Measurements from ENCODE around the gene PSMA5.
A peak's percentile ranks its signal among the peaks of the same experiment; 100 is the strongest.

The PSMA5 gene

GRCh38 chr1:109425391-109426280 lies 612 bp downstream of the PSMA5 start:
- Histone ChIP-seq H3K27me3 (ENCODE audit: control insufficient read depth, insufficient read depth, low read length) (no peaks in the 10 kb centered on the region), H3K36me3 (ENCODE audit: control insufficient read depth, insufficient read depth, low read length) (no peaks in the 10 kb centered on the region), H3K9me3 (ENCODE audit: control insufficient read depth, low read length) (no peaks in the 10 kb centered on the region), H3K9ac (ENCODE audit: low read length) (peak overlapping the region; percentile 77), H3K4me1 (ENCODE audit: control insufficient read depth, insufficient read depth, low read length) (peaks cover 9% of the 10 kb centered on the region), H3K4me3 (ENCODE audit: low read length) (peak overlapping the region; percentile 89)

- Histone ChIP-seq H3K36me3 (ENCODE audit: control insufficient read depth, insufficient read depth, low read length) (no peaks in the 10 kb centered on the region), H3K9ac (ENCODE audit: low read length) (no peak overlapping the region), H3K4me3 (ENCODE audit: low read length) (no peak overlapping the region), H3K9me3 (ENCODE audit: control insufficient read depth, low read length) (no peaks in the 10 kb centered on the region), H3K27me3 (ENCODE audit: control insufficient read depth, insufficient read depth, low read length) (no peaks in the 10 kb centered on the region), H3K4me1 (ENCODE audit: control insufficient read depth, insufficient read depth, low read length) (peaks cover 9% of the 10 kb centered on the region)
Observed at GRCh38 chr1:109423498-109423897, 2.8 kb downstream of the PSMA5 start.

- no peaks in the 10 kb centered on the region for H3K36me3 ChIP-seq (ENCODE audit: control insufficient read depth, insufficient read depth, low read length)
- H3K4me3 ChIP-seq (ENCODE audit: low read length), result no peak overlapping the region
- H3K9me3 ChIP-seq (ENCODE audit: control insufficient read depth, low read length), result no peaks in the 10 kb centered on the region
- H3K4me1 ChIP-seq (ENCODE audit: control insufficient read depth, insufficient read depth, low read length), result no peaks in the 10 kb centered on the region
- H3K27me3 ChIP-seq (ENCODE audit: control insufficient read depth, insufficient read depth, low read length), result no peaks in the 10 kb centered on the region
- H3K9ac ChIP-seq (ENCODE audit: low read length), result no peak overlapping the region
Observed at GRCh38 chr1:109412551-109412950, 13.7 kb downstream of the PSMA5 start.

- Histone ChIP-seq H3K4me1 (ENCODE audit: control insufficient read depth, insufficient read depth, low read length) (no peaks in the 10 kb centered on the region), H3K27me3 (ENCODE audit: control insufficient read depth, insufficient read depth, low read length) (no peaks in the 10 kb centered on the region), H3K9me3 (ENCODE audit: control insufficient read depth, low read length) (no peaks in the 10 kb centered on the region), H3K9ac (ENCODE audit: low read length) (no peak overlapping the region), H3K4me3 (ENCODE audit: low read length) (no peak overlapping the region), H3K36me3 (ENCODE audit: control insufficient read depth, insufficient read depth, low read length) (no peaks in the 10 kb centered on the region)
Observed at GRCh38 chr1:109404838-109405237, 21.4 kb downstream of the PSMA5 start.

- Histone ChIP-seq H3K4me3 (ENCODE audit: low read length) (no peak overlapping the region), H3K9ac (ENCODE audit: low read length) (no peak overlapping the region), H3K4me1 (ENCODE audit: control insufficient read depth, insufficient read depth, low read length) (peaks cover 13% of the 10 kb centered on the region), H3K36me3 (ENCODE audit: control insufficient read depth, insufficient read depth, low read length) (no peaks in the 10 kb centered on the region), H3K9me3 (ENCODE audit: control insufficient read depth, low read length) (no peaks in the 10 kb centered on the region), H3K27me3 (ENCODE audit: control insufficient read depth, insufficient read depth, low read length) (no peaks in the 10 kb centered on the region)
Observed at GRCh38 chr1:109402025-109402424, 24.2 kb downstream of the PSMA5 start.

GRCh38 chr1:109400035-109400655 lies 26.1 kb downstream of the PSMA5 start:
- H3K9ac ChIP-seq (ENCODE audit: low read length), result no peak overlapping the region
- H3K4me1 ChIP-seq (ENCODE audit: control insufficient read depth, insufficient read depth, low read length), result peaks cover 30% of the 10 kb centered on the region
- no peaks in the 10 kb centered on the region for H3K36me3 ChIP-seq (ENCODE audit: control insufficient read depth, insufficient read depth, low read length)
- no peak overlapping the region for H3K4me3 ChIP-seq (ENCODE audit: low read length)
- H3K27me3 ChIP-seq (ENCODE audit: control insufficient read depth, insufficient read depth, low read length), result no peaks in the 10 kb centered on the region
- no peaks in the 10 kb centered on the region for H3K9me3 ChIP-seq (ENCODE audit: control insufficient read depth, low read length)

- Histone ChIP-seq H3K27me3 (ENCODE audit: control insufficient read depth, insufficient read depth, low read length) (no peaks in the 10 kb centered on the region), H3K36me3 (ENCODE audit: control insufficient read depth, insufficient read depth, low read length) (no peaks in the 10 kb centered on the region), H3K4me1 (ENCODE audit: control insufficient read depth, insufficient read depth, low read length) (peaks cover 30% of the 10 kb centered on the region), H3K9ac (ENCODE audit: low read length) (no peak overlapping the region), H3K9me3 (ENCODE audit: control insufficient read depth, low read length) (no peaks in the 10 kb centered on the region), H3K4me3 (ENCODE audit: low read length) (no peak overlapping the region)
Observed at GRCh38 chr1:109399326-109399957, 26.8 kb downstream of the PSMA5 start.

- Histone ChIP-seq H3K9ac (ENCODE audit: low read length) (peak overlapping the region; percentile 65), H3K4me3 (ENCODE audit: low read length) (peak overlapping the region; percentile 65), H3K9me3 (ENCODE audit: control insufficient read depth, low read length) (no peaks in the 10 kb centered on the region), H3K36me3 (ENCODE audit: control insufficient read depth, insufficient read depth, low read length) (no peaks in the 10 kb centered on the region), H3K4me1 (ENCODE audit: control insufficient read depth, insufficient read depth, low read length) (peaks cover 30% of the 10 kb centered on the region), H3K27me3 (ENCODE audit: control insufficient read depth, insufficient read depth, low read length) (no peaks in the 10 kb centered on the region)
Observed at GRCh38 chr1:109398343-109399225, 27.7 kb downstream of the PSMA5 start.

- H3K27me3 ChIP-seq (ENCODE audit: control insufficient read depth, insufficient read depth, low read length), result no peaks in the 10 kb centered on the region
- peaks cover 37% of the 10 kb centered on the region for H3K4me1 ChIP-seq (ENCODE audit: control insufficient read depth, insufficient read depth, low read length)
- peak within 1 kb of the TSS; percentile 65 for H3K4me3 ChIP-seq (ENCODE audit: low read length)
- H3K36me3 ChIP-seq (ENCODE audit: control insufficient read depth, insufficient read depth, low read length), result no peaks in the 10 kb centered on the region
- no peaks in the 10 kb centered on the region for H3K9me3 ChIP-seq (ENCODE audit: control insufficient read depth, low read length)
- H3K9ac ChIP-seq (ENCODE audit: low read length), result peak within 1 kb of the TSS; percentile 65
Observed at GRCh38 chr1:109397581-109398342, 28.5 kb downstream of the PSMA5 start, which contains the start of gene SORT1. TSS of gene SORT1 (minus strand) at chr1:109397918. CDS start at chr1:109397892, 26 bp downstream.

- Histone ChIP-seq H3K4me1 (ENCODE audit: control insufficient read depth, insufficient read depth, low read length) (peaks cover 45% of the 10 kb centered on the region), H3K27me3 (ENCODE audit: control insufficient read depth, insufficient read depth, low read length) (no peaks in the 10 kb centered on the region), H3K36me3 (ENCODE audit: control insufficient read depth, insufficient read depth, low read length) (no peaks in the 10 kb centered on the region), H3K9ac (ENCODE audit: low read length) (peak overlapping the region; percentile 64), H3K9me3 (ENCODE audit: control insufficient read depth, low read length) (no peaks in the 10 kb centered on the region), H3K4me3 (ENCODE audit: low read length) (no peak overlapping the region)
Observed at GRCh38 chr1:109396871-109397580, 29.2 kb downstream of the PSMA5 start.

Measured in mucosa of stomach (tissue), 1 donor.